Measurements from ENCODE around the gene ATP5F1B. TPM values are rescaled to one million over a fixed set of nuclear protein-coding genes. Genes with fewer than 3 reads are reported as not detected.

ATP5F1B gene
- total and polyA plus RNA-seq, 2 of the 8 experiments (the other 6 are each of a cell fraction or from before 2014, with no cell fraction given): 900 to 1,522 TPM

- FAIRE-seq (no peak), DNase-seq (ENCODE audit: low read depth in 1 of 2, low spot score in 2 of 2) (no peak)
- Histone ChIP-seq H3K14ac (ENCODE audit: insufficient read length) (no peak overlapping the region), H2BK12ac (ENCODE audit: low read depth, low read length) (no peak overlapping the region), H3K27ac (ENCODE audit: low read depth, low read length) (no peak overlapping the region), H3K27me3 (replicated peaks in 1 of 4; ENCODE audit: control insufficient read depth in 3 of 4, extremely low read depth in 1 of 4, insufficient read depth in 3 of 4, low read length in 3 of 4) (no peaks in the 10 kb centered on the region), H3K9me3 (ENCODE audit: insufficient read depth in 2 of 2, low read depth in 1 of 2, low read length in 1 of 2) (no peaks in the 10 kb centered on the region), H4K8ac (ENCODE audit: extremely low read depth, insufficient read depth, low read length) (no peak overlapping the region), H3K4me2 (ENCODE audit: insufficient read depth in 1 of 2, low read depth in 2 of 2, low read length in 2 of 2) (no peak overlapping the region), H3K23me2 (ENCODE audit: low read depth, low read length) (no peaks in the 10 kb centered on the region), H3K9ac (replicated peaks in 1 of 4; ENCODE audit: extremely low read depth in 1 of 4, low read depth in 3 of 4, low read length in 3 of 4) (no peak overlapping the region), H2BK20ac (ENCODE audit: low read length) (no peak overlapping the region), H4K5ac (ENCODE audit: insufficient read length, low read depth, low read length) (no peak overlapping the region), H3K56ac (replicated peaks; ENCODE audit: insufficient read length, low read depth, low read length) (no peak overlapping the region), H2BK5ac (ENCODE audit: low read depth, low read length) (no peak overlapping the region), H3K4me3 (ENCODE audit: extremely low read depth in 1 of 4, insufficient read depth in 2 of 4, low read depth in 3 of 4, low read length in 4 of 4) (no peak overlapping the region), H3K18ac (ENCODE audit: extremely low read depth, low read length) (no peak overlapping the region), H2BK120ac (replicated peaks; ENCODE audit: low read depth, low read length) (no peak overlapping the region), H3K79me1 (ENCODE audit: low read depth, low read length) (peaks cover 3% of the 10 kb centered on the region; the same call in 1 of the 2 replicates), H3K4ac (replicated peaks; ENCODE audit: insufficient read length, low read depth, low read length) (no peak overlapping the region), H3K23ac (ENCODE audit: insufficient read length) (no peak overlapping the region), H2BK15ac (ENCODE audit: low read length) (no peak overlapping the region), H3K4me1 (replicated peaks in 1 of 4; ENCODE audit: control insufficient read depth in 3 of 4, insufficient read depth in 4 of 4, low read length in 3 of 4) (peaks cover 0 to 3% (median 0%) of the 10 kb centered on the region in 4 experiments; a peak in 3 of 7 replicates), H2AFZ (ENCODE audit: low read length) (no peak overlapping the region), H4K20me1 (replicated peaks in 1 of 2; ENCODE audit: control insufficient read depth in 1 of 2, insufficient read depth in 2 of 2, low read length in 2 of 2) (peaks cover 34 to 38% of the 10 kb centered on the region in 2 experiments), H3K36me3 (ENCODE audit: control insufficient read depth in 2 of 4, insufficient read depth in 4 of 4, low read length in 3 of 4) (peaks cover 0 to 31% (median 3%) of the 10 kb centered on the region in 4 experiments; a peak in 3 of 8 replicates), H4K91ac (replicated peaks; ENCODE audit: insufficient read length, low read length) (no peak overlapping the region), H3K79me2 (ENCODE audit: control insufficient read depth in 1 of 2, insufficient read depth in 2 of 2, low read length in 2 of 2) (peaks cover 81 to 99% of the 10 kb centered on the region in 2 experiments), H2AK5ac (ENCODE audit: low read depth, low read length) (no peak overlapping the region)
- CTCF ChIA-PET (ENCODE audit: partially characterized antibody): interaction anchor here (1.1 kb wide), 1 partner anchor 47 kb away, joined by 3 read pairs; no protein-coding TSS in a partner anchor
- POLR2A ChIA-PET (ENCODE audit: partially characterized antibody): interaction anchor here (0.6 to 52.4 kb wide), 9 partner anchors 8 to 399 kb away, joined by 3 to 1406 read pairs (median 5); partner anchors contain the start of genes NACA, NEMP1, PRIM1 and PTGES3
- WGBS, 2 experiments (ENCODE audit: extremely low coverage in 1 of 2, insufficient coverage in 1 of 2, insufficient read length in 1 of 2, insufficient replicate concordance in 2 of 2, low coverage in 1 of 2, low lambda C conversion rate in 2 of 2, missing lambda C conversion rate in 1 of 2): 92% methylated on average over 13 of the region's 13 CpGs; no CpG with 5 or more reads in 1 of the 2 experiments
- TF ChIP-seq JUND (IDR thresholded peaks at IDR 0.05; ENCODE audit: low read length) (no peak), CHD1 (IDR thresholded peaks at IDR 0.05; ENCODE audit: low read depth, low read length) (no peak), PHF8 (conservative IDR thresholded peaks at IDR 0.05; ENCODE audit: low read depth, low read length) (no peak), KDM5A (IDR thresholded peaks at IDR 0.05; ENCODE audit: low read length) (no peak), TBP (IDR thresholded peaks at IDR 0.05; ENCODE audit: low read depth, low read length) (no peak), POLR2A (IDR thresholded peaks at IDR 0.05; ENCODE audit: control extremely low read depth in 1 of 2, low read depth in 2 of 2, low read length in 2 of 2) (no peak)
Measured at GRCh38 chr12:56679883-56680575, 34.2 kb upstream of the ATP5F1B start.
